HepG2 (cell line): ENCODE measurements around the gene ENGASE. TPM values are rescaled to one million over a fixed set of nuclear protein-coding genes. Genes with fewer than 3 reads are reported as not detected.

Experiments
- DR1 ChIP-seq: sonication (generic); formaldehyde crosslinking; IDR thresholded peaks from 2 replicates; pipeline ENCODE4 v1.8.0; 2021; ENCODE audit warnings: mild to moderate bottlenecking, missing genetic modification reagents, inconsistent platforms
- ESRRA ChIP-seq: sonication (generic); formaldehyde crosslinking; IDR thresholded peaks from 2 replicates; pipeline ENCODE4 v1.5.1; 2020; ENCODE audit warnings: mild to moderate bottlenecking, low read depth, missing genetic modification reagents
- HBP1 ChIP-seq: IDR thresholded peaks from 2 replicates; pipeline ENCODE4 v1.6.1; 2016; ENCODE audit warnings: low read depth, control low read depth
- HES4 ChIP-seq: sonication (generic); formaldehyde crosslinking; IDR thresholded peaks from 2 replicates; pipeline ENCODE4 v1.9.0; 2021; ENCODE audit warnings: mild to moderate bottlenecking, missing genetic modification reagents, borderline replicate concordance
- MBNL3 ChIP-seq: fragments of 250-450 bp; sonication (Bioruptor Pico); conservative IDR thresholded peaks from 2 replicates; pipeline ENCODE4 v1.8.0; 2022; ENCODE audit warnings: mild to moderate bottlenecking, inconsistent platforms
- MEIS2 ChIP-seq: sonication (generic); formaldehyde crosslinking; IDR thresholded peaks from 2 replicates; pipeline ENCODE4 v1.9.0; 2021; ENCODE audit warnings: mild to moderate bottlenecking, missing genetic modification reagents
- MLLT10 ChIP-seq: sonication (generic); formaldehyde crosslinking; IDR thresholded peaks from 2 replicates; pipeline ENCODE4 v1.4.0; 2020; ENCODE audit warnings: missing genetic modification reagents
- MYC ChIP-seq: sonication (generic); formaldehyde crosslinking; IDR thresholded peaks from 2 replicates; pipeline ENCODE4 v1.9.0; 2021; ENCODE audit warnings: missing genetic modification reagents, borderline replicate concordance
- RFX1 ChIP-seq: fragments of 450-650 bp; IDR thresholded peaks from 2 replicates; pipeline ENCODE4 v1.6.1; 2017
- RXRA ChIP-seq: sonication (generic); formaldehyde crosslinking; IDR thresholded peaks from 2 replicates; pipeline ENCODE4 v1.5.1; 2020; ENCODE audit warnings: missing genetic modification reagents
- SAFB2 ChIP-seq: sonication (generic); formaldehyde crosslinking; IDR thresholded peaks from 2 replicates; pipeline ENCODE4 v1.5.1; 2020; ENCODE audit warnings: missing genetic modification reagents, low read depth, mild to moderate bottlenecking, borderline replicate concordance
- SUZ12 ChIP-seq: fragments of 150-350 bp; IDR thresholded peaks from 2 replicates; pipeline ENCODE4 v1.6.1; 2014; ENCODE audit warnings: low read depth, low read length
- ZBTB26 ChIP-seq: IDR thresholded peaks from 2 replicates; pipeline ENCODE4 v1.6.1; 2016; ENCODE audit warnings: missing compliant biosample characterization, missing genetic modification reagents, borderline replicate concordance
- ZFP1 ChIP-seq: IDR thresholded peaks from 2 replicates; pipeline ENCODE4 v1.6.1; 2016
- ZNF274 ChIP-seq: sonication (generic); formaldehyde crosslinking; IDR thresholded peaks from 2 replicates; pipeline ENCODE4 v1.5.1; 2020; ENCODE audit warnings: mild to moderate bottlenecking, missing genetic modification reagents
- ZNF781 ChIP-seq: sonication (generic); formaldehyde crosslinking; IDR thresholded peaks from 2 replicates; pipeline ENCODE4 v1.5.1; 2020; ENCODE audit warnings: borderline replicate concordance, mild to moderate bottlenecking, missing genetic modification reagents; ENCODE audit errors: not compliant biosample characterization
- ZSCAN22 ChIP-seq: sonication (generic); formaldehyde crosslinking; IDR thresholded peaks from 2 replicates; pipeline ENCODE4 v1.4.0; 2020; ENCODE audit warnings: mild to moderate bottlenecking, missing genetic modification reagents
- polyA plus RNA-seq, 8 experiments: library from polyadenylated mRNA; depleted of rRNA in 3 of 8; stranded (reverse) in 7 of 8; unstranded in 1 of 8; fragments of >200 nt; fragmentation: Illumina TruSeq in 4 of 8; extraction: Trizol in 4 of 8; gene quantifications; 2 replicates each; pipeline versions ENCODE4 v1.2.1 to v1.2.3, GENCODE V29; 2011 to 2016; ENCODE audit warnings: low read depth in 4 of 8, missing spikeins in 1 of 8, mixed read lengths in 1 of 8; ENCODE audit not compliant: insufficient read depth in 1 of 8
- total RNA-seq, 5 experiments: library from RNA; depleted of rRNA; stranded (reverse); fragments of >200 nt; fragmentation: Illumina TruSeq; extraction: Trizol; gene quantifications; 2 replicates each; pipeline ENCODE4 v1.2.3, GENCODE V29; 2016; ENCODE audit warnings: low read depth in 1 of 5
- TF ChIP-seq, protein P1 (sequence below): sonication (generic); formaldehyde crosslinking; IDR thresholded peaks from 2 replicates; pipeline ENCODE4 v1.4.0; 2020; ENCODE audit warnings: missing genetic modification reagents, borderline replicate concordance
- TF ChIP-seq, protein P2 (sequence below): sonication (generic); formaldehyde crosslinking; conservative IDR thresholded peaks from 2 replicates; pipeline ENCODE4 v1.8.0; 2022; ENCODE audit warnings: mild to moderate bottlenecking, moderate library complexity, missing genetic modification reagents

The ENGASE gene
- total and polyA plus RNA-seq, 2 of the 13 experiments (the other 11 are each of a cell fraction or from before 2014, with no cell fraction given), result 10.6 to 18.1 TPM

DNA sequence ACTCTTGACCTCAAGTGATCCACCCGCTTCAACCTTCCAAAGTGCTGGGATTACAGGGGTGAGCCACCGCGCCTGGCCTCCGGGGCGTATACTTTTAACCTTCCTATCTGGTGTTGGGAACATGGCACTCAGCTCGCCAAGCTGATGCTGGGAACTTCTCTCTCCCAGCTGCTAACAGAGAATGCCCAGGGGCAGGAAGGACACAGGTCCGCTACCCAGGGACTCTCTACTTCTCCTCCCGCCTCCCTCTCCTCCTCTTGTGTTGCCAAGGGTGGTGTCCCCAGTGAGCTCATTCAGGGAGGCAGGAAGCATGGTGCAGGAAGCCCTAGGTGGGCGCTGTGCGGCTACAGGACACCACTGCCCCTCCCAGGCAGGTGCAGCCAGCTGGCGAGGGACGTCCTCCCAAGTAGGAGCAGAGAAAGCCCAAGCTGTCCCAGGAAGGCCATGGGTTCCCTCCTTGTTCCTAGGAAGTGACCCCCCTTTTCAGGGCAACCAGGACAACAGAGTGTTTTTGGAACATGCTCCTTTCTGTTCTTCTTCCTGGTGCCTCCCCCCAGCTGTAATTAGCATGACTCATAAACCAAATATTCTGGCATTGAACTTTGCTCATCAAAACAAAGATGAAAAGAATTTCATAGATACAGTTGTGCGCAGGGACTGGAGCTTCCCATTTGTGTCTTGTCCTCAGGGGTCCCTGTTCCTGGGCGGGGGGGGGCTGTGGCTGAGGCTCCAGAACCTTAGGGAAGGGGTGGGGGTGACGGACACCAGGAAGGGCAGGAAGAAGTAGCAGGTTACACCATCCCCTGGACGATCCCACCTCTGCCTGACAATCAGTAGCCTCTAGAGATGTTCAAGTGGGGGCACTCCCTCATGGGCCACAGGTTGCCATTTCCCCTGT is 48.0 kb upstream of the ENGASE start (continued):
- TF ChIP-seq RFX1, result peak; percentile 40; the same call in 1 of the 2 replicates
- peak; percentile 75 for TF ChIP-seq RXRA
- TF ChIP-seq ZBTB26 (CRISPR knock-in tag), result no peak; the same call in none of the 2 replicates
- no peak for TF ChIP-seq HES4 (CRISPR knock-in tag)
- no peak for TF ChIP-seq MLLT10 (CRISPR knock-in tag)
- TF ChIP-seq MBNL3 (CRISPR knock-in tag), result no peak
- TF ChIP-seq ESRRA, result 0 out of 2 replicates have a peak, but pooled peaks have one; percentile 18
- no peak for TF ChIP-seq SUZ12
- no peak for TF ChIP-seq ZFP1 (CRISPR knock-in tag)
- no peak for TF ChIP-seq ZSCAN22 (CRISPR knock-in tag)
- peak; percentile 68 for TF ChIP-seq MYC (CRISPR knock-in tag)
- TF ChIP-seq DR1 (CRISPR knock-in tag), result no peak; the same call in 1 of the 2 replicates
- TF ChIP-seq ZNF781 (CRISPR knock-in tag), result no peak
- TF ChIP-seq ZNF274 (CRISPR knock-in tag), result peak; percentile 62; the same call in 1 of the 2 replicates
- no peak for TF ChIP-seq HBP1 (CRISPR knock-in tag)
- TF ChIP-seq, protein P1, sequence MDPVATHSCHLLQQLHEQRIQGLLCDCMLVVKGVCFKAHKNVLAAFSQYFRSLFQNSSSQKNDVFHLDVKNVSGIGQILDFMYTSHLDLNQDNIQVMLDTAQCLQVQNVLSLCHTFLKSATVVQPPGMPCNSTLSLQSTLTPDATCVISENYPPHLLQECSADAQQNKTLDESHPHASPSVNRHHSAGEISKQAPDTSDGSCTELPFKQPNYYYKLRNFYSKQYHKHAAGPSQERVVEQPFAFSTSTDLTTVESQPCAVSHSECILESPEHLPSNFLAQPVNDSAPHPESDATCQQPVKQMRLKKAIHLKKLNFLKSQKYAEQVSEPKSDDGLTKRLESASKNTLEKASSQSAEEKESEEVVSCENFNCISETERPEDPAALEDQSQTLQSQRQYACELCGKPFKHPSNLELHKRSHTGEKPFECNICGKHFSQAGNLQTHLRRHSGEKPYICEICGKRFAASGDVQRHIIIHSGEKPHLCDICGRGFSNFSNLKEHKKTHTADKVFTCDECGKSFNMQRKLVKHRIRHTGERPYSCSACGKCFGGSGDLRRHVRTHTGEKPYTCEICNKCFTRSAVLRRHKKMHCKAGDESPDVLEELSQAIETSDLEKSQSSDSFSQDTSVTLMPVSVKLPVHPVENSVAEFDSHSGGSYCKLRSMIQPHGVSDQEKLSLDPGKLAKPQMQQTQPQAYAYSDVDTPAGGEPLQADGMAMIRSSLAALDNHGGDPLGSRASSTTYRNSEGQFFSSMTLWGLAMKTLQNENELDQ (CRISPR knock-in tag), result 0 out of 2 replicates have a peak, but pooled peaks have one; percentile 71
- no peak for TF ChIP-seq SAFB2
- TF ChIP-seq, protein P2, sequence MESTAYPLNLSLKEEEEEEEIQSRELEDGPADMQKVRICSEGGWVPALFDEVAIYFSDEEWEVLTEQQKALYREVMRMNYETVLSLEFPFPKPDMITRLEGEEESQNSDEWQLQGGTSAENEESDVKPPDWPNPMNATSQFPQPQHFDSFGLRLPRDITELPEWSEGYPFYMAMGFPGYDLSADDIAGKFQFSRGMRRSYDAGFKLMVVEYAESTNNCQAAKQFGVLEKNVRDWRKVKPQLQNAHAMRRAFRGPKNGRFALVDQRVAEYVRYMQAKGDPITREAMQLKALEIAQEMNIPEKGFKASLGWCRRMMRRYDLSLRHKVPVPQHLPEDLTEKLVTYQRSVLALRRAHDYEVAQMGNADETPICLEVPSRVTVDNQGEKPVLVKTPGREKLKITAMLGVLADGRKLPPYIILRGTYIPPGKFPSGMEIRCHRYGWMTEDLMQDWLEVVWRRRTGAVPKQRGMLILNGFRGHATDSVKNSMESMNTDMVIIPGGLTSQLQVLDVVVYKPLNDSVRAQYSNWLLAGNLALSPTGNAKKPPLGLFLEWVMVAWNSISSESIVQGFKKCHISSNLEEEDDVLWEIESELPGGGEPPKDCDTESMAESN (CRISPR knock-in tag), result peak; percentile 63
- TF ChIP-seq MEIS2 (CRISPR knock-in tag), result 0 out of 2 replicates have a peak, but pooled peaks have one; percentile 60
